Kidney (tissue), 14 donors: ENCODE data around the gene COL4A3. TPM values are rescaled to one million over a fixed set of nuclear protein-coding genes. Genes with fewer than 3 reads are reported as not detected.

ENCODE experiments used
- DNase-seq, 5 donors: peaks; one replicate each; pipeline ENCODE4 v3.0.0-alpha.2; 2013 to 2020
- FAIRE-seq: peaks from 2 replicates; lab custom pipeline; 2012; peaks lifted over from hg19 to GRCh38; lab: Jason Lieb, UNC
- H3K27ac ChIP-seq, 2 donors: one replicate each; pipeline ENCODE4 v1.7.0; 2013; ENCODE audit warnings: low read depth in 2 of 2, low read length in 2 of 2, inconsistent platforms in 1 of 2
- H3K27me3 ChIP-seq: one replicate; pipeline ENCODE4 v1.7.1; 2013; ENCODE audit warnings: low read length, inconsistent platforms; ENCODE audit not compliant: control insufficient read depth, insufficient read depth
- H3K36me3 ChIP-seq, 3 donors: one replicate each; pipeline versions ENCODE4 v1.7.0 to v1.7.1; 2013; ENCODE audit warnings: low read length in 3 of 3, control low read depth in 1 of 3, inconsistent platforms in 1 of 3; ENCODE audit not compliant: insufficient read depth in 3 of 3, control insufficient read depth in 2 of 3
- H3K4me1 ChIP-seq, 3 donors: one replicate each; pipeline versions ENCODE4 v1.7.0 to v1.7.1; 2013; ENCODE audit warnings: low read length in 3 of 3, inconsistent platforms in 1 of 3, low read depth in 1 of 3; ENCODE audit not compliant: control insufficient read depth in 2 of 3, insufficient read depth in 2 of 3
- H3K4me3 ChIP-seq, 3 donors: one replicate each; pipeline versions ENCODE4 v1.7.0 to v1.8.1; 2013; ENCODE audit warnings: low read length in 3 of 3, control low read depth in 1 of 3, inconsistent platforms in 1 of 3
- H3K9ac ChIP-seq, 3 donors: one replicate each; pipeline versions ENCODE4 v1.7.0 to v1.7.1; 2013; ENCODE audit warnings: low read length in 3 of 3, control low read depth in 1 of 3, inconsistent platforms in 1 of 3
- H3K9me3 ChIP-seq, 3 donors: one replicate each; pipeline versions ENCODE4 v1.7.0 to v1.7.1; 2013; ENCODE audit warnings: low read length in 3 of 3, control low read depth in 1 of 3, inconsistent platforms in 1 of 3; ENCODE audit not compliant: control insufficient read depth in 2 of 3, insufficient read depth in 1 of 3
- intact Hi-C: fragments of 100-400 bp; cut with DNase I; formaldehyde crosslinking; loops from one replicate; pipeline ENCODE4 v1.11.1; 2022
- polyA plus RNA-seq: library from polyadenylated mRNA; stranded (reverse); fragments of 350-450 nt; fragmentation: Illumina TruSeq; extraction: RNeasy Lipid Tissue Mini Kit (QIAGEN cat#74804); gene quantifications from one replicate; pipeline ENCODE4 v1.2.3, GENCODE V29; 2014; ENCODE audit warnings: low read depth, low replicate concordance; ENCODE audit not compliant: insufficient read depth
- total RNA-seq: library from RNA; stranded (reverse); fragmentation: NEBNext Ultra II Directional; extraction: Animal tissue kit (Norgen Biotek cat#: 25700); gene quantifications from one replicate; pipeline ENCODE4 v1.2.1, GENCODE V29; 2021
- TF ChIP-seq, protein P1 (sequence below): IDR thresholded peaks from 3 replicates; pipeline ENCODE4 v1.5.1; 2012; ENCODE audit warnings: mild to moderate bottlenecking, moderate library complexity, borderline replicate concordance; ENCODE audit not compliant: insufficient read depth; ENCODE audit errors: extremely low read depth
- donor health status: control.
- donor health status: control.
- donor health status: control.
- donor health status: control.
- donor health status: control.
- donor health status: DM: yes; HTN: yes; CAD: no.
- donor health status: Normal renal cell carcinoma (clear cell type).

The COL4A3 gene
- total and polyA plus RNA-seq, 2 donors from 2014 or later: 20.8 to 48.8 TPM

DNA sequence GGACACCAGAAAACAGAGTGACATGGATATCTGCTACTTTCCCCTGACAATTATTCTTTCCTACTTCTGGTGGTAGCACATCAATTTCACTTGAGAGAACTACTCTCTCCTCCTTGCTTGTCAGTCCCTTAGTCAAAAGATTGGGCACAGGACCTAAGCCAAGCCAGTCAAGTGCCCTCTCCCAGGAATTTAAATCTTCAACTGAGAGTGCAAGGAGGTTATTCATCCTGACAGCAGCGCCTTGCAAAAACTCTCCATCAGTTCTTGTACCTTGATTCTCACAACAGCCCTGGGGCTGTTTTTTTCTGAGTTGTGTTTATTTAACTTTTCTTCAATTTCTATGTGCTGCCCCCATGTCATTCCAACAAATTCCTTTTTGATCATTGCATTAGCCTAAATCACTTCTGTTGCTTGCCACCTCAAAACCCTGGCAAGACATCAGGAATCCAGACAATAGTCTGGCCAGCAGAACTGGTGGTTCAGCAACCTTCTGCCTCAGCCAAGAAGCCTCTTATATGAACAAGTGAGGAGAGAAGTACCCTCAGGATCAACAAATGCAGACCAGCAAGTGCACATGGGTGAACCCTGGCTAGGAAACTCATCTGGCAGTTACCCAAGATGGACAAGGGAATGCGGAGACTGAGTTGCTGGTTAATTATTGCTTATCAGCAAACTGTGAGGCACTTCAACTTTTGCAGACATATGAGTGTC lies 19.4 kb downstream of the COL4A3 start:
- TF ChIP-seq, protein P1, sequence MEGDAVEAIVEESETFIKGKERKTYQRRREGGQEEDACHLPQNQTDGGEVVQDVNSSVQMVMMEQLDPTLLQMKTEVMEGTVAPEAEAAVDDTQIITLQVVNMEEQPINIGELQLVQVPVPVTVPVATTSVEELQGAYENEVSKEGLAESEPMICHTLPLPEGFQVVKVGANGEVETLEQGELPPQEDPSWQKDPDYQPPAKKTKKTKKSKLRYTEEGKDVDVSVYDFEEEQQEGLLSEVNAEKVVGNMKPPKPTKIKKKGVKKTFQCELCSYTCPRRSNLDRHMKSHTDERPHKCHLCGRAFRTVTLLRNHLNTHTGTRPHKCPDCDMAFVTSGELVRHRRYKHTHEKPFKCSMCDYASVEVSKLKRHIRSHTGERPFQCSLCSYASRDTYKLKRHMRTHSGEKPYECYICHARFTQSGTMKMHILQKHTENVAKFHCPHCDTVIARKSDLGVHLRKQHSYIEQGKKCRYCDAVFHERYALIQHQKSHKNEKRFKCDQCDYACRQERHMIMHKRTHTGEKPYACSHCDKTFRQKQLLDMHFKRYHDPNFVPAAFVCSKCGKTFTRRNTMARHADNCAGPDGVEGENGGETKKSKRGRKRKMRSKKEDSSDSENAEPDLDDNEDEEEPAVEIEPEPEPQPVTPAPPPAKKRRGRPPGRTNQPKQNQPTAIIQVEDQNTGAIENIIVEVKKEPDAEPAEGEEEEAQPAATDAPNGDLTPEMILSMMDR: no peak
- Histone ChIP-seq H3K27ac (peak overlapping the region; percentile 71 to 74), H3K27me3 (no peaks in the 10 kb centered on the region), H3K36me3 (no peaks in the 10 kb centered on the region), H3K4me3 (no peak overlapping the region), H3K9ac (no peak overlapping the region), H3K9me3 (no peaks in the 10 kb centered on the region), H3K4me1 (peaks cover 0 to 45% (median 35%) of the 10 kb centered on the region in 3 donors)
- intact Hi-C loops: no loop called here
- DNase-seq (peak in 1 of 5 donors; percentile 32), FAIRE-seq (peak; percentile 11)

DNA sequence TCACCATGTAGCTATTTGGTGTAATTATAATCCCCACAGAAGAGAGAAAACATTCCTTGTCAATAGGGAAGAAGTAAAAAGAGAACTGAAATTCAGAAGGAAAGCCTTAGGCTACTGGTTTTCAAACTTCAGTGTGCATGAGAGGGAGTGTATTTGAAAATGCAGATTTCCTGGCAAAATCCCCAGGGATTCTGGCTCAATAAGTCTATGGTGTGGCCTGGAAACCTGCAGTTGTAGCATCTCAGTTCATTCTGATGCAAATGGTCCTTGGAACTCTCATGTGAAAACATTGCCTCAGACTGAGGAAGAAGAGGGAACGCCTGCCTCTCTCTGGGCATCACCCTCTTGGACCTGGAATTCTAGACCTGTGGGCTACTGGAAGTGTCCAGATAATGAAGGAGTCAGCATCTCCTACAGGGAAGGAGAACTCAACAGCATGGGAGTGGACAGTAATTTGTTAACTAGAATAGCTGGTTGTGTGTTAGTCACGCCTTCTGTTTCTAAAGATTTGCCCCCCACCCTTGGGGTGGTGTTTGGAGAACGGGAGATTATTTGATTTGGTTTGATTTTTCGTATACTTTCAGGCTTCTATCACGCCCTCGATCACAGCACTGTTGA lies 21.3 kb downstream of the COL4A3 start:
- no peak overlapping the region for H3K4me3 ChIP-seq
- DNase-seq: no peak
- no peak overlapping the region for H3K27ac ChIP-seq
- intact Hi-C loops: no loop called here
- TF ChIP-seq, protein P1: no peak
- peaks cover 0 to 33% (median 27%) of the 10 kb centered on the region in 3 donors for H3K4me1 ChIP-seq
- FAIRE-seq: no peak
- H3K27me3 ChIP-seq: no peaks in the 10 kb centered on the region
- H3K9ac ChIP-seq: no peak overlapping the region
- H3K9me3 ChIP-seq: no peaks in the 10 kb centered on the region
- no peaks in the 10 kb centered on the region for H3K36me3 ChIP-seq

DNA sequence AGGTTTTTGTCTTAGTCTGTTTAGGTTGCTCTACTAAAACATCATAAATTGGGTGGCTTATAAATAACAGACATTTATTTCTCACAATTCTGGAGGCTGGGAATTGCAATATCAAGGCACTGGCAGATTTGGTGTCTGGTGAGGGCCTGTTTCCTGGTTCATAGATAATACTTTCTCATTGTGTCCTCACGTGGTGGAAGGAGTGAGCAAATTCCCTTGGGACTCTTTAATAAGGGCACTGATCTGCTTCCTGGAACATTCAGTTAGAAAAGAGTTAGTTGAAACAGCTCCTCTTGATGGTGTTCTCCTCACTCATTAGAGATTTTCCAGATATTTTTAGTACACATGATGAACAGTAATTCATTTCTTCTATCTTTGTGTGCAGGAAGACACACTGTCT lies 22.3 kb downstream of the COL4A3 start:
- Histone ChIP-seq H3K4me1 (peaks cover 0 to 31% (median 27%) of the 10 kb centered on the region in 3 donors), H3K36me3 (no peaks in the 10 kb centered on the region), H3K4me3 (no peak overlapping the region), H3K27me3 (no peaks in the 10 kb centered on the region), H3K9ac (no peak overlapping the region), H3K9me3 (no peaks in the 10 kb centered on the region), H3K27ac (peak overlapping the region in 1 of 2 donors; percentile 20)
- TF ChIP-seq, protein P1: no peak
- no peak for FAIRE-seq
- DNase-seq: no peak
- intact Hi-C loops: no loop called here
